Measurements from ENCODE around the gene ZBTB7A.

ZBTB7A gene

DNA sequence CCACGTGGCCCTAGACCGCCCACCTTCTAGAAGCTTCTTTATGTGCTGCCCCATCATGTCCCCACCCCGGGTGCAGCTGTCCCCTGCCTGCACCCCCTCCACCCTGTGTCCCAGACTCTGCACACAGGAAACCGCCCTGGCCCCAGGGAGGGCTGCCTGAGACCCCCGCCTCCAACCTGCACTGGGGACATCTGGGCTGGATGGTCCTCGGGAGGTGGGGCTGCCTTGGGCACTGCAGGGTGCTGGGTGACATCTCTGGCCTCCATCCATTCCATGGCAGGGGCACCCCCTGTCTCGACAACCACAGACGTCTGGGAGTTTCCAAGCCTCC, 17.8 kb upstream of the ZBTB7A start:
- no peak overlapping the region for H3K27ac ChIP-seq (ENCODE audit: extremely low read depth, low read depth, low read length)
- no peaks in the 10 kb centered on the region for H3K9me3 ChIP-seq (ENCODE audit: control insufficient read depth, insufficient read depth, low read depth, low read length)
- POLR2A ChIA-PET, result no interaction called here
- CTCF ChIA-PET, result no interaction called here
- no peaks in the 10 kb centered on the region; the same call in 1 of the 2 replicates for H3K4me1 ChIP-seq (ENCODE audit: control insufficient read depth, insufficient read depth, low read length)
- H3K36me3 ChIP-seq (ENCODE audit: control insufficient read depth in 2 of 2, insufficient read depth in 1 of 2, low read length in 2 of 2), result peaks cover 0 to 5% of the 10 kb centered on the region in 2 experiments; a peak in 1 of 3 replicates
- H3K4me3 ChIP-seq (ENCODE audit: low read depth, low read length), result no peak overlapping the region
- no peak for TF ChIP-seq ZNF529 (tag by site-specific recombination; IDR thresholded peaks at IDR 0.05; ENCODE audit: insufficient replicate concordance)
- no peak for TF ChIP-seq ZBTB48 (tag by site-specific recombination; IDR thresholded peaks at IDR 0.05)
- no peak for TF ChIP-seq HOXD13 (CRISPR knock-in tag; IDR thresholded peaks at IDR 0.05; ENCODE audit: borderline replicate concordance)
- TF ChIP-seq, protein P1, sequence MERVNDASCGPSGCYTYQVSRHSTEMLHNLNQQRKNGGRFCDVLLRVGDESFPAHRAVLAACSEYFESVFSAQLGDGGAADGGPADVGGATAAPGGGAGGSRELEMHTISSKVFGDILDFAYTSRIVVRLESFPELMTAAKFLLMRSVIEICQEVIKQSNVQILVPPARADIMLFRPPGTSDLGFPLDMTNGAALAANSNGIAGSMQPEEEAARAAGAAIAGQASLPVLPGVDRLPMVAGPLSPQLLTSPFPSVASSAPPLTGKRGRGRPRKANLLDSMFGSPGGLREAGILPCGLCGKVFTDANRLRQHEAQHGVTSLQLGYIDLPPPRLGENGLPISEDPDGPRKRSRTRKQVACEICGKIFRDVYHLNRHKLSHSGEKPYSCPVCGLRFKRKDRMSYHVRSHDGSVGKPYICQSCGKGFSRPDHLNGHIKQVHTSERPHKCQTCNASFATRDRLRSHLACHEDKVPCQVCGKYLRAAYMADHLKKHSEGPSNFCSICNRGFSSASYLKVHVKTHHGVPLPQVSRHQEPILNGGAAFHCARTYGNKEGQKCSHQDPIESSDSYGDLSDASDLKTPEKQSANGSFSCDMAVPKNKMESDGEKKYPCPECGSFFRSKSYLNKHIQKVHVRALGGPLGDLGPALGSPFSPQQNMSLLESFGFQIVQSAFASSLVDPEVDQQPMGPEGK (tag by site-specific recombination; IDR thresholded peaks at IDR 0.05), result no peak
- no peak for TF ChIP-seq ZNF501 (tag by site-specific recombination; IDR thresholded peaks at IDR 0.05)
- TF ChIP-seq PRDM1 (tag by site-specific recombination; IDR thresholded peaks at IDR 0.05), result no peak
- TF ChIP-seq ZNF48 (tag by site-specific recombination; IDR thresholded peaks at IDR 0.05), result no peak
- TF ChIP-seq ZNF2 (tag by site-specific recombination; IDR thresholded peaks at IDR 0.05), result no peak
- TF ChIP-seq ZNF830 (tag by site-specific recombination; IDR thresholded peaks at IDR 0.05; ENCODE audit: low read depth), result no peak
- TF ChIP-seq ZBTB17 (tag by site-specific recombination; IDR thresholded peaks at IDR 0.05), result no peak
- TF ChIP-seq ZNF341 (tag by site-specific recombination; IDR thresholded peaks at IDR 0.05; ENCODE audit: low read depth), result no peak
- TF ChIP-seq, protein P2, sequence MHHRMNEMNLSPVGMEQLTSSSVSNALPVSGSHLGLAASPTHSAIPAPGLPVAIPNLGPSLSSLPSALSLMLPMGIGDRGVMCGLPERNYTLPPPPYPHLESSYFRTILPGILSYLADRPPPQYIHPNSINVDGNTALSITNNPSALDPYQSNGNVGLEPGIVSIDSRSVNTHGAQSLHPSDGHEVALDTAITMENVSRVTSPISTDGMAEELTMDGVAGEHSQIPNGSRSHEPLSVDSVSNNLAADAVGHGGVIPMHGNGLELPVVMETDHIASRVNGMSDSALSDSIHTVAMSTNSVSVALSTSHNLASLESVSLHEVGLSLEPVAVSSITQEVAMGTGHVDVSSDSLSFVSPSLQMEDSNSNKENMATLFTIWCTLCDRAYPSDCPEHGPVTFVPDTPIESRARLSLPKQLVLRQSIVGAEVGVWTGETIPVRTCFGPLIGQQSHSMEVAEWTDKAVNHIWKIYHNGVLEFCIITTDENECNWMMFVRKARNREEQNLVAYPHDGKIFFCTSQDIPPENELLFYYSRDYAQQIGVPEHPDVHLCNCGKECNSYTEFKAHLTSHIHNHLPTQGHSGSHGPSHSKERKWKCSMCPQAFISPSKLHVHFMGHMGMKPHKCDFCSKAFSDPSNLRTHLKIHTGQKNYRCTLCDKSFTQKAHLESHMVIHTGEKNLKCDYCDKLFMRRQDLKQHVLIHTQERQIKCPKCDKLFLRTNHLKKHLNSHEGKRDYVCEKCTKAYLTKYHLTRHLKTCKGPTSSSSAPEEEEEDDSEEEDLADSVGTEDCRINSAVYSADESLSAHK (tag by site-specific recombination; IDR thresholded peaks at IDR 0.05), result no peak

DNA sequence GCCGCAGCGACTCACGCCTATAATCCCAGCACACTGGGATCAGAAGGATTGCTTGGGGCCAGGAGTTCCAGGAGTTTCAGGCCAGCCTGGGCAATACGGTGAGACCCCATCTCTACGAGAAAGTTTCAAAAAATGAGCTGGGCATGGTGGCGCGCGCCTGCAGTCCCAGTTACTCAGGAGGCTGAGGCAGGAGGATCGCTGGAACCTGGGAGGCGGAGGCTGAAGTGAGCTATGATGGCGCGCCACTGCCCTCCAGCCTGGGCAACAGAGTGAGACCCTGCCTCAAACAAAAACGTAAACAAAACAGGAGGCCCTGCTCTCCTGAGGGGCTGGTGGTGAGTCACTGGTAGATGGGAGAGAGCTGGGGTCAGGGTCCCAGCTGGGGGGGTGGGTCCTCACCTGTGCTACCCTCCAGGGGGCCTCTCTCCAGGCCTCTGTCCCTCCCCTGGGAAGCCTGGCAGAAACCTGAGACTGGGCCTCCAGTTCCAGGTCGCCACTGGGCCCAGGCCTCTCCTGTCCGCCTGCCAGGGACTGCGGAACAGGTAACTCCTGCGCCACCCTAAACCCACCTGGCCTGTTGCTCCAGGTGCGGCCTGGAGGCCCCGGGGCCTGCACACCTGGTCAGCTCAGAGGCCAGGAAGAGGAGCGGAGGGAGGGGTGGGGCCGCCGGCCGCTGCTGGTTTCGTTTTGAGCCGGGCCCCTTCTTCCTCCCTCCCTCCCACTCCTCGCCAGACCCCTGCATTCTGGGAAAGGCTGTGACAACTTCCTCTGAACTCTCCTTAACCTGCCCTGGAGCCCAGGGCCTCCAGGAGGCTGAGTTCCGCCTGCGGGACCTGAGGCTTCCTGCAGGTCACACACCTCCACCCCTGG, 17.2 kb upstream of the ZBTB7A start:
- POLR2A ChIA-PET, result no interaction called here
- no peak overlapping the region for H3K27ac ChIP-seq (ENCODE audit: extremely low read depth, low read depth, low read length)
- no peak for TF ChIP-seq WT1 (tag by site-specific recombination; IDR thresholded peaks at IDR 0.05)
- no peak for TF ChIP-seq KLF1 (tag by site-specific recombination; IDR thresholded peaks at IDR 0.05)
- no peak for TF ChIP-seq ZNF549 (tag by site-specific recombination; IDR thresholded peaks at IDR 0.05)
- no peak for TF ChIP-seq MYNN (tag by site-specific recombination; IDR thresholded peaks at IDR 0.05; ENCODE audit: borderline replicate concordance)
- TF ChIP-seq GLIS1 (tag by site-specific recombination; IDR thresholded peaks at IDR 0.05), result peak; percentile 56
- TF ChIP-seq ZNF121 (tag by site-specific recombination; IDR thresholded peaks at IDR 0.05), result peak; percentile 97
- TF ChIP-seq ZNF146 (tag by site-specific recombination; IDR thresholded peaks at IDR 0.05), result no peak
- no peak for TF ChIP-seq ZNF654 (tag by site-specific recombination; IDR thresholded peaks at IDR 0.05; ENCODE audit: low read depth)
- TF ChIP-seq ZFHX2 (tag by site-specific recombination; conservative IDR thresholded peaks at IDR 0.05), result no peak
- TF ChIP-seq ZNF175 (tag by site-specific recombination; IDR thresholded peaks at IDR 0.05), result no peak
- TF ChIP-seq, protein P3, sequence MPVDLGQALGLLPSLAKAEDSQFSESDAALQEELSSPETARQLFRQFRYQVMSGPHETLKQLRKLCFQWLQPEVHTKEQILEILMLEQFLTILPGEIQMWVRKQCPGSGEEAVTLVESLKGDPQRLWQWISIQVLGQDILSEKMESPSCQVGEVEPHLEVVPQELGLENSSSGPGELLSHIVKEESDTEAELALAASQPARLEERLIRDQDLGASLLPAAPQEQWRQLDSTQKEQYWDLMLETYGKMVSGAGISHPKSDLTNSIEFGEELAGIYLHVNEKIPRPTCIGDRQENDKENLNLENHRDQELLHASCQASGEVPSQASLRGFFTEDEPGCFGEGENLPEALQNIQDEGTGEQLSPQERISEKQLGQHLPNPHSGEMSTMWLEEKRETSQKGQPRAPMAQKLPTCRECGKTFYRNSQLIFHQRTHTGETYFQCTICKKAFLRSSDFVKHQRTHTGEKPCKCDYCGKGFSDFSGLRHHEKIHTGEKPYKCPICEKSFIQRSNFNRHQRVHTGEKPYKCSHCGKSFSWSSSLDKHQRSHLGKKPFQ (tag by site-specific recombination; IDR thresholded peaks at IDR 0.05), result no peak
- TF ChIP-seq RBAK (tag by site-specific recombination; IDR thresholded peaks at IDR 0.05), result no peak
- H3K9me3 ChIP-seq (ENCODE audit: control insufficient read depth, insufficient read depth, low read depth, low read length), result no peaks in the 10 kb centered on the region
- CTCF ChIA-PET, result no interaction called here
- no peaks in the 10 kb centered on the region; the same call in 1 of the 2 replicates for H3K4me1 ChIP-seq (ENCODE audit: control insufficient read depth, insufficient read depth, low read length)
- no peaks in the 10 kb centered on the region for H3K36me3 ChIP-seq (ENCODE audit: control insufficient read depth in 2 of 2, insufficient read depth in 1 of 2, low read length in 2 of 2)
- no peak overlapping the region for H3K4me3 ChIP-seq (ENCODE audit: low read depth, low read length)

All from HEK293 (cell line).